IMR-90 (cell line): Measurements from ENCODE around the gene LINGO1.

Experiments
- CEBPB ChIP-seq: IDR thresholded peaks from 2 replicates; pipeline ENCODE4 v1.6.1; 2012; ENCODE audit warnings: low read depth, low read length, improper control_type of control experiment
- CTCF ChIP-seq: conservative IDR thresholded peaks from 2 replicates; pipeline ENCODE4 v1.5.1; 2012; ENCODE audit warnings: mild to moderate bottlenecking, low read depth, low read length, improper control_type of control experiment
- FOS ChIP-seq: fragments of 150-350 bp; IDR thresholded peaks from 2 replicates; pipeline ENCODE4 v1.6.1; 2016; ENCODE audit warnings: low read depth, low read length
- MAFK ChIP-seq: IDR thresholded peaks from 2 replicates; pipeline ENCODE4 v1.6.1; 2012; ENCODE audit warnings: low read depth, low read length, improper control_type of control experiment
- NFE2L2 ChIP-seq: fragments of 150-350 bp; IDR thresholded peaks from 2 replicates; pipeline ENCODE4 v1.6.1; 2016; ENCODE audit warnings: low read depth, mild to moderate bottlenecking, low read length
- POLR2A ChIP-seq: IDR thresholded peaks from 2 replicates; pipeline ENCODE4 v1.6.1; 2012; ENCODE audit warnings: mild to moderate bottlenecking, low read depth, low read length
- RCOR1 ChIP-seq: IDR thresholded peaks from 2 replicates; pipeline ENCODE4 v1.6.1; 2012; ENCODE audit warnings: mild to moderate bottlenecking, low read length, improper control_type of control experiment; ENCODE audit not compliant: insufficient replicate concordance
- RFX5 ChIP-seq: IDR thresholded peaks from 2 replicates; pipeline ENCODE4 v1.8.0; 2012; ENCODE audit warnings: low read depth, mild to moderate bottlenecking, low read length, moderate library complexity

DNA sequence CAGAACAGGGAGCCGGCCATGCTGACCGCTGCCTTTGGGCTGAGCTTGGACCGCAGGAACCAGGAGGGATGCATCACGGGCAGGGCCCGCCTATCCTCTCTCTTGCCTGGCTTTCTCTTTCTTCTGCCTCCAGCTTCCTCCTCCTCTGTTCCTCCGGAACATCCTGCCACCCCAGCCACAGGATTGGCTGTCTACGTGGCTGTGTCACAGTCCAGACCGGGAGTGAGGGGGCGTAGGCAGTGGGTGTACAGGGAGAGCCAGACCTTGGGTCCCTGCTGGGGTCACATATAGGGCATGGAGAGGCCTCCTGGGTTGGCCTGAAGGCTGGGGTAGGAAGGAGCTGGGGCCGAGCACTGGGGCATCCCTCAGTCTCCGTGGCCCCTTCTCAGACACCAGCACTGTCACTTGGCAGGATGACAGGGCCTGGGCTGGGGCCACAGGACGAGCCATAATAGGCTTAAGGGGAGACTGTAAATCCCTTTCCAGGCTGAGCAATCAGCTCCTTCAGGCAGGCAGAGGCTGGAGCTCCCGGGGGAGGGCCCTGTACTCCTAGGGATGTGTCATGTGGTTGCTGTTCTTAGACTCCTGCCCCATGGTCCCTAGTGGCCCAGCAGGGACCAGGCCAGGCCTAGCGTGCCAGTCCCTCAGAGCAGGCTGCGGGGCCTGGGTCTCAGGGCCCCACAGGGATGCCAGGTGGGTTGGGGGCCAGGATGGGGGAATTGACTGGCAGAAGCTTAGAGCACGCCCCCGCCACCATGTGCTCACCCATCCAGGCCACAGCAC is 25.4 kb downstream of the LINGO1 start:
- TF ChIP-seq NFE2L2 (no peak), CTCF (no peak), RCOR1 (no peak), RFX5 (no peak), POLR2A (no peak), CEBPB (no peak), MAFK (no peak), FOS (no peak)
